CD8-positive, alpha-beta memory T cell (primary cell): ENCODE measurements around the gene RASAL2. TPM values are rescaled to one million over a fixed set of nuclear protein-coding genes. Genes with fewer than 3 reads are reported as not detected.

Experiments
- CTCF ChIA-PET: fragments of 350-600 bp; sonication (Branson Sonifier 250); formaldehyde crosslinking; loops from one replicate; lab custom pipeline; 2021; ENCODE audit warnings: antibody characterized with exemption; lab: Charles Lee
- POLR2A ChIA-PET: fragments of 350-600 bp; sonication (Branson Sonifier 250); formaldehyde crosslinking; loops from one replicate; lab custom pipeline; 2021; ENCODE audit warnings: antibody characterized with exemption; lab: Charles Lee
- DNase-seq, 5 donors: peaks; one replicate each; pipeline versions ENCODE4 v3.0.0 to v3.0.0-alpha.2; 2020 to 2022; ENCODE audit warnings: mixed read lengths in 1 of 5
- H3K27ac ChIP-seq: one replicate; pipeline ENCODE4 v1.7.0; 2013; ENCODE audit warnings: low read depth, mild to moderate bottlenecking, low read length, moderate library complexity
- H3K27me3 ChIP-seq: 2 replicates; pipeline ENCODE4 v1.7.0; 2013; ENCODE audit warnings: low read length, mild to moderate bottlenecking; ENCODE audit not compliant: insufficient read depth, poor library complexity, severe bottlenecking
- H3K36me3 ChIP-seq: 2 replicates; pipeline ENCODE4 v1.7.0; 2013; ENCODE audit warnings: mild to moderate bottlenecking, low read length, moderate library complexity; ENCODE audit not compliant: insufficient read depth
- H3K4me1 ChIP-seq: 2 replicates; pipeline ENCODE4 v1.7.0; 2013; ENCODE audit warnings: mild to moderate bottlenecking, low read length, moderate library complexity; ENCODE audit not compliant: insufficient read depth
- H3K4me3 ChIP-seq: 2 replicates; pipeline ENCODE4 v1.7.0; 2013; ENCODE audit warnings: mild to moderate bottlenecking, low read length
- H3K9me3 ChIP-seq: 2 replicates; pipeline ENCODE4 v1.7.0; 2013; ENCODE audit warnings: mild to moderate bottlenecking, low read length
- H3K27ac Mint-ChIP-seq, 8 donors: one replicate each; pipeline ENCODE4 v1.8.0; 2020 to 2021; ENCODE audit warnings: mixed read lengths in 8 of 8, mild to moderate bottlenecking in 6 of 8, inconsistent platforms in 3 of 8, moderate library complexity in 3 of 8
- H3K27me3 Mint-ChIP-seq, 2 donors: one replicate each; pipeline ENCODE4 v1.8.0; 2020 to 2021; ENCODE audit warnings: mixed read lengths in 2 of 2, mild to moderate bottlenecking in 1 of 2, moderate library complexity in 1 of 2
- H3K36me3 Mint-ChIP-seq, 3 donors: one replicate each; pipeline ENCODE4 v1.8.0; 2020 to 2021; ENCODE audit warnings: mixed read lengths in 3 of 3, inconsistent platforms in 1 of 3, mild to moderate bottlenecking in 1 of 3
- H3K4me1 Mint-ChIP-seq, 3 donors: one replicate each; pipeline ENCODE4 v1.8.0; 2020 to 2021; ENCODE audit warnings: mixed read lengths in 3 of 3, inconsistent platforms in 1 of 3, mild to moderate bottlenecking in 1 of 3
- H3K4me3 Mint-ChIP-seq, 7 donors: one replicate each; pipeline ENCODE4 v1.8.0; 2020 to 2021; ENCODE audit warnings: mixed read lengths in 7 of 7, mild to moderate bottlenecking in 6 of 7, moderate library complexity in 4 of 7, inconsistent platforms in 2 of 7
- H3K9me3 Mint-ChIP-seq, 5 donors: one replicate each; pipeline ENCODE4 v1.8.0; 2020 to 2022; ENCODE audit warnings: mixed read lengths in 5 of 5, mild to moderate bottlenecking in 3 of 5, moderate library complexity in 2 of 5, inconsistent platforms in 1 of 5
- polyA plus RNA-seq: library from polyadenylated mRNA; unstranded; fragments of 300-500 nt; fragmentation: Illumina TruSeq; gene quantifications from one replicate; pipeline ENCODE4 v1.2.3, GENCODE V29; 2021
- total RNA-seq, 2 experiments: library from RNA; stranded (reverse); gene quantifications; one replicate each; pipeline ENCODE4 v1.2.3, GENCODE V29; 2021

The RASAL2 gene
- total and polyA plus RNA-seq, 3 experiments from 2014 or later, result 0.04 to 0.07 TPM; not detected in 1

- Mint-ChIP-seq H3K4me1 (no peaks in the 10 kb centered on the region), H3K27me3 (peaks cover 0 to 1% of the 10 kb centered on the region in 2 donors), H3K27ac (no peak overlapping the region), H3K36me3 (no peaks in the 10 kb centered on the region), H3K4me3 (no peak overlapping the region), H3K9me3 (peaks cover 2 to 13% (median 4%) of the 10 kb centered on the region in 5 donors)
- Histone ChIP-seq H3K27ac (no peak overlapping the region), H3K27me3 (no peaks in the 10 kb centered on the region), H3K4me1 (no peaks in the 10 kb centered on the region), H3K4me3 (no peak overlapping the region), H3K36me3 (no peaks in the 10 kb centered on the region), H3K9me3 (no peaks in the 10 kb centered on the region)
- ChIA-PET CTCF (no interaction called here), POLR2A (no interaction called here)
- DNase-seq, result no peak
Measured at GRCh38 chr1:178143730-178144690, 50.1 kb downstream of the RASAL2 start.

GRCh38 chr1:178145605-178146004 lies 51.7 kb downstream of the RASAL2 start:
- peaks cover 0 to 1% of the 10 kb centered on the region in 2 donors for H3K27me3 Mint-ChIP-seq
- CTCF ChIA-PET, result no interaction called here
- Histone ChIP-seq H3K27ac (no peak overlapping the region), H3K36me3 (no peaks in the 10 kb centered on the region), H3K27me3 (no peaks in the 10 kb centered on the region), H3K4me1 (no peaks in the 10 kb centered on the region), H3K9me3 (no peaks in the 10 kb centered on the region), H3K4me3 (no peak overlapping the region)
- POLR2A ChIA-PET, result no interaction called here
- H3K36me3 Mint-ChIP-seq, result no peaks in the 10 kb centered on the region
- no peak for DNase-seq
- H3K9me3 Mint-ChIP-seq, result peaks cover 2 to 14% (median 4%) of the 10 kb centered on the region in 5 donors
- H3K4me3 Mint-ChIP-seq, result no peak overlapping the region
- H3K27ac Mint-ChIP-seq, result no peak overlapping the region
- H3K4me1 Mint-ChIP-seq, result no peaks in the 10 kb centered on the region

- no peaks in the 10 kb centered on the region for H3K9me3 ChIP-seq
- H3K4me1 Mint-ChIP-seq, result no peaks in the 10 kb centered on the region
- no peak overlapping the region for H3K27ac ChIP-seq
- H3K27ac Mint-ChIP-seq, result no peak overlapping the region
- no peaks in the 10 kb centered on the region for H3K4me1 ChIP-seq
- DNase-seq, result no peak
- H3K36me3 Mint-ChIP-seq, result no peaks in the 10 kb centered on the region
- H3K9me3 Mint-ChIP-seq, result peaks cover 0 to 9% (median 2%) of the 10 kb centered on the region in 5 donors
- H3K4me3 ChIP-seq, result no peak overlapping the region
- no peak overlapping the region for H3K4me3 Mint-ChIP-seq
- ChIA-PET POLR2A (no interaction called here), CTCF (no interaction called here)
- peaks cover 0 to 1% of the 10 kb centered on the region in 2 donors for H3K27me3 Mint-ChIP-seq
- no peaks in the 10 kb centered on the region for H3K27me3 ChIP-seq
- H3K36me3 ChIP-seq, result no peaks in the 10 kb centered on the region
Measured at GRCh38 chr1:178146436-178146835, 52.5 kb downstream of the RASAL2 start.

- Histone ChIP-seq H3K27me3 (no peaks in the 10 kb centered on the region), H3K4me1 (no peaks in the 10 kb centered on the region), H3K27ac (no peak overlapping the region), H3K36me3 (no peaks in the 10 kb centered on the region), H3K9me3 (no peaks in the 10 kb centered on the region), H3K4me3 (no peak overlapping the region)
- no peaks in the 10 kb centered on the region for H3K27me3 Mint-ChIP-seq
- H3K36me3 Mint-ChIP-seq, result no peaks in the 10 kb centered on the region
- peaks cover 0 to 16% (median 0%) of the 10 kb centered on the region in 5 donors for H3K9me3 Mint-ChIP-seq
- H3K4me1 Mint-ChIP-seq, result no peaks in the 10 kb centered on the region
- H3K27ac Mint-ChIP-seq, result no peak overlapping the region
- ChIA-PET CTCF (no interaction called here), POLR2A (no interaction called here)
- DNase-seq, result no peak
- H3K4me3 Mint-ChIP-seq, result no peak overlapping the region
Measured at GRCh38 chr1:178150610-178151009, 56.7 kb downstream of the RASAL2 start.

GRCh38 chr1:178151831-178152230 lies 57.9 kb downstream of the RASAL2 start:
- Histone ChIP-seq H3K27ac (no peak overlapping the region), H3K36me3 (no peaks in the 10 kb centered on the region), H3K9me3 (no peaks in the 10 kb centered on the region), H3K4me1 (no peaks in the 10 kb centered on the region), H3K27me3 (no peaks in the 10 kb centered on the region), H3K4me3 (no peak overlapping the region)
- Mint-ChIP-seq H3K9me3 (peaks cover 0 to 16% (median 0%) of the 10 kb centered on the region in 5 donors), H3K4me3 (no peak overlapping the region), H3K27ac (no peak overlapping the region), H3K27me3 (no peaks in the 10 kb centered on the region), H3K4me1 (no peaks in the 10 kb centered on the region), H3K36me3 (no peaks in the 10 kb centered on the region)
- POLR2A ChIA-PET, result no interaction called here
- DNase-seq, result no peak
- CTCF ChIA-PET, result no interaction called here

GRCh38 chr1:178155481-178156255 lies 61.8 kb downstream of the RASAL2 start:
- H3K9me3 ChIP-seq, result no peaks in the 10 kb centered on the region
- no peaks in the 10 kb centered on the region for H3K4me1 ChIP-seq
- H3K36me3 ChIP-seq, result no peaks in the 10 kb centered on the region
- peaks cover 0 to 8% (median 0%) of the 10 kb centered on the region in 5 donors for H3K9me3 Mint-ChIP-seq
- H3K4me3 ChIP-seq, result no peak overlapping the region
- H3K27ac Mint-ChIP-seq, result no peak overlapping the region
- POLR2A ChIA-PET, result no interaction called here
- H3K36me3 Mint-ChIP-seq, result no peaks in the 10 kb centered on the region
- peaks cover 0 to 1% of the 10 kb centered on the region in 2 donors for H3K27me3 Mint-ChIP-seq
- CTCF ChIA-PET, result no interaction called here
- H3K27ac ChIP-seq, result no peak overlapping the region
- no peak for DNase-seq
- no peaks in the 10 kb centered on the region for H3K27me3 ChIP-seq
- no peak overlapping the region for H3K4me3 Mint-ChIP-seq
- no peaks in the 10 kb centered on the region for H3K4me1 Mint-ChIP-seq

- H3K27ac Mint-ChIP-seq, result peak overlapping the region in 1 of 8 donors; percentile 64
Measured at GRCh38 chr1:178160736-178161475, 67.0 kb downstream of the RASAL2 start.

More at GRCh38 chr1:178160736-178161475, 67.0 kb downstream of the RASAL2 start:
- H3K4me3 ChIP-seq, result no peak overlapping the region
- H3K4me1 ChIP-seq, result no peaks in the 10 kb centered on the region
- no peaks in the 10 kb centered on the region for H3K36me3 ChIP-seq
- CTCF ChIA-PET, result no interaction called here
- Mint-ChIP-seq H3K4me3 (no peak overlapping the region), H3K4me1 (no peaks in the 10 kb centered on the region), H3K9me3 (peaks cover 0 to 5% (median 3%) of the 10 kb centered on the region in 5 donors), H3K27me3 (peaks cover 0 to 1% of the 10 kb centered on the region in 2 donors), H3K36me3 (no peaks in the 10 kb centered on the region)
- no peaks in the 10 kb centered on the region for H3K27me3 ChIP-seq
- H3K27ac ChIP-seq, result no peak overlapping the region
- no peak for DNase-seq
- no peaks in the 10 kb centered on the region for H3K9me3 ChIP-seq
- POLR2A ChIA-PET, result no interaction called here
